GM18873 (cell line): ENCODE data around the gene KLRG1.
A peak's percentile ranks its signal among the peaks of the same experiment; 100 is the strongest.

Experiments
- ATAC-seq: cut with Tn5 transposase; IDR thresholded peaks from one replicate; pipeline ENCODE4 v1.9.1; 2021; ENCODE audit warnings: mild to moderate bottlenecking, moderate library complexity, moderate number of reproducible peaks; ENCODE audit not compliant: unreplicated experiment, low FRiP score

Gene KLRG1

GRCh38 chr12:8980137-8980536, 9.2 kb upstream of the KLRG1 start:
- ATAC-seq: no peak

- ATAC-seq: no peak
These were observed 4.1 kb upstream of the KLRG1 start for GRCh38 chr12:8985213-8985754.

- no peak for ATAC-seq
These were observed 2.2 kb upstream of the KLRG1 start for GRCh38 chr12:8987163-8987562.

GRCh38 chr12:8987685-8988084, 1.7 kb upstream of the KLRG1 start:
- ATAC-seq: no peak

- ATAC-seq: no peak
These were observed 2.3 kb downstream of the KLRG1 start for GRCh38 chr12:8991371-8992345.

- ATAC-seq: no peak
These were observed 4.5 kb downstream of the KLRG1 start for GRCh38 chr12:8993827-8994226.

- ATAC-seq: no peak
These were observed 5.9 kb downstream of the KLRG1 start for GRCh38 chr12:8995021-8995775.

GRCh38 chr12:8996682-8997405, 7.5 kb downstream of the KLRG1 start:
- peak; percentile 93 for ATAC-seq

- no peak for ATAC-seq
These were observed 11.9 kb downstream of the KLRG1 start for GRCh38 chr12:9001233-9001632.

- ATAC-seq: no peak
These were observed 13.0 kb downstream of the KLRG1 start for GRCh38 chr12:9002335-9002734.

GRCh38 chr12:9022592-9022991, 33.2 kb downstream of the KLRG1 start:
- ATAC-seq: no peak

- ATAC-seq: no peak
These were observed 35.2 kb downstream of the KLRG1 start for GRCh38 chr12:9024512-9024911.

- ATAC-seq: no peak
These were observed 38.1 kb downstream of the KLRG1 start for GRCh38 chr12:9027161-9028059.

GRCh38 chr12:9030776-9031175, 41.4 kb downstream of the KLRG1 start:
- no peak for ATAC-seq

- ATAC-seq: no peak
These were observed 43.0 kb downstream of the KLRG1 start for GRCh38 chr12:9032202-9032964.

- ATAC-seq: no peak
These were observed 44.0 kb downstream of the KLRG1 start for GRCh38 chr12:9033265-9033887.

GRCh38 chr12:9034095-9034494, 44.7 kb downstream of the KLRG1 start:
- no peak for ATAC-seq

- no peak for ATAC-seq
These were observed 46.9 kb downstream of the KLRG1 start for GRCh38 chr12:9036227-9036626.
